Measurements from ENCODE around the gene HIRIP3.

DNA sequence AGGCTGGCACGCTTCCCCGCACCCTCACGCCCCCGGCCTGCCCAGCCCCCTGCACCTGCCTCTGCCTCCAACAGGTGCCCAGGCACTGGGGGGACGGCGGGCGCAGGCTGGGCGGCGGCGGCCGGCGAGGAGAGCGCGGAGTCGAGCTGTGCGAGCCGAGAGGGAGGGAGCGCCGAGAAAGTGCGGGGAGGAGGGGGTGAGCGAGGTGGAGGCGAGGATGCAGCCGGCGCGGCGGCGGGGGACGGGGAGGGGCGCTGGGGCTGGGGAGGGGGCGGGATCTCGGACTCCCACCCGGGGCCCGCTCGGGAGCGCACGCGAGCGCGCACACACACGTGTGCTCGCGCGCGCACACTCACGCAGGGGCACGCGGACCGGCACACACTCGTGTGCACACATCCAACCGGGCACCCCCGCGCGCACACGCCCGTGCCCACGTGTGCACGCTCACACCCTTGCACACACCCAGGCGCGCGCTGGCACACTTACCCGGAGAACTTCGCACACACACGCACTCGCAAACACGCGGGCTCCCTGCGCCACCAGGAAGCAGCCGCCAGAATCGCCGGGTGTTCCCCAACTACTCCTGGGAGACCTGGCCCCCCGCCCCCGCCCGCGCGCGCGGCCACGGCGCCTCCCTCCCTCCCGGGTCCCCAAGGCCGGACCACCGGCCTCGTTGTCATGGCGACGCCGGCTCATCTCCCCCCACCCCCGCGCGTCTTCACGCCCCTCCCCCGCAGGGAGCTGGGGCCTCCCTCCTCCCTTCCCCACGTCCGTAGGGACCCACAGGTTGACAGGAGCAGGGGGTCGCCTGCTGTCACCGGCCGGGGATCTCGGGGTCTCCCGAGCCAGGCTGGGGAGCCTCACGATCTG is 15.7 kb upstream of the HIRIP3 start, which contains the start of gene DOC2A:
- TF ChIP-seq, protein P1, sequence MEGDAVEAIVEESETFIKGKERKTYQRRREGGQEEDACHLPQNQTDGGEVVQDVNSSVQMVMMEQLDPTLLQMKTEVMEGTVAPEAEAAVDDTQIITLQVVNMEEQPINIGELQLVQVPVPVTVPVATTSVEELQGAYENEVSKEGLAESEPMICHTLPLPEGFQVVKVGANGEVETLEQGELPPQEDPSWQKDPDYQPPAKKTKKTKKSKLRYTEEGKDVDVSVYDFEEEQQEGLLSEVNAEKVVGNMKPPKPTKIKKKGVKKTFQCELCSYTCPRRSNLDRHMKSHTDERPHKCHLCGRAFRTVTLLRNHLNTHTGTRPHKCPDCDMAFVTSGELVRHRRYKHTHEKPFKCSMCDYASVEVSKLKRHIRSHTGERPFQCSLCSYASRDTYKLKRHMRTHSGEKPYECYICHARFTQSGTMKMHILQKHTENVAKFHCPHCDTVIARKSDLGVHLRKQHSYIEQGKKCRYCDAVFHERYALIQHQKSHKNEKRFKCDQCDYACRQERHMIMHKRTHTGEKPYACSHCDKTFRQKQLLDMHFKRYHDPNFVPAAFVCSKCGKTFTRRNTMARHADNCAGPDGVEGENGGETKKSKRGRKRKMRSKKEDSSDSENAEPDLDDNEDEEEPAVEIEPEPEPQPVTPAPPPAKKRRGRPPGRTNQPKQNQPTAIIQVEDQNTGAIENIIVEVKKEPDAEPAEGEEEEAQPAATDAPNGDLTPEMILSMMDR (IDR thresholded peaks at IDR 0.05; ENCODE audit: low read depth, low read length), result no peak
- TF ChIP-seq MAX (IDR thresholded peaks at IDR 0.05; ENCODE audit: low read depth, low read length), result peak; percentile 61
- no peak for TF ChIP-seq POLR2A (IDR thresholded peaks at IDR 0.05; ENCODE audit: extremely low read depth, insufficient read length)
